Trophoblast cell (in vitro differentiated cells and primary cell): Measurements from ENCODE around the gene BCL11A.

Experiments used
- DNase-seq, 2 donors: peaks; one replicate each; pipeline ENCODE4 v3.0.0-alpha.2; 2016
- H2AFZ ChIP-seq: 2 replicates; pipeline ENCODE4 v1.6.1; 2013; ENCODE audit warnings: low read length, moderate library complexity, mild to moderate bottlenecking; ENCODE audit not compliant: insufficient read depth, poor library complexity
- H2AK5ac ChIP-seq: 2 replicates; pipeline ENCODE4 v1.6.1; 2013; ENCODE audit warnings: mild to moderate bottlenecking, low read length
- H2BK120ac ChIP-seq: 2 replicates; pipeline ENCODE4 v1.6.1; 2013; ENCODE audit warnings: low read length, mild to moderate bottlenecking, moderate library complexity; ENCODE audit not compliant: insufficient read depth, poor library complexity
- H2BK12ac ChIP-seq: 2 replicates; pipeline ENCODE4 v1.6.1; 2013; ENCODE audit warnings: mild to moderate bottlenecking, low read length, moderate library complexity
- H2BK5ac ChIP-seq: 2 replicates; pipeline ENCODE4 v1.6.1; 2013; ENCODE audit warnings: low read length, low read depth, moderate library complexity, mild to moderate bottlenecking; ENCODE audit not compliant: poor library complexity
- H3K14ac ChIP-seq: 2 replicates; pipeline ENCODE4 v1.6.1; 2013; ENCODE audit warnings: mild to moderate bottlenecking, low read length
- H3K18ac ChIP-seq: 2 replicates; pipeline ENCODE4 v1.6.1; 2013; ENCODE audit warnings: mild to moderate bottlenecking, low read length
- H3K23ac ChIP-seq: 2 replicates; pipeline ENCODE4 v1.6.1; 2013; ENCODE audit warnings: low read length
- H3K27ac ChIP-seq: 2 replicates; pipeline ENCODE4 v1.5.1; 2013; ENCODE audit warnings: low read depth, mild to moderate bottlenecking, inconsistent platforms, low read length, moderate library complexity
- H3K27me3 ChIP-seq: 2 replicates; pipeline ENCODE4 v1.6.1; 2013; ENCODE audit warnings: inconsistent platforms, mild to moderate bottlenecking, low read length, moderate library complexity; ENCODE audit not compliant: insufficient read depth
- H3K36me3 ChIP-seq, 2 experiments: 1 replicate in 1 of 2; 2 replicates in 1 of 2; pipeline ENCODE4 v1.6.1; 2013; ENCODE audit warnings: low read length in 2 of 2, mild to moderate bottlenecking in 2 of 2, moderate library complexity in 1 of 2; ENCODE audit not compliant: insufficient read depth in 2 of 2, control insufficient read depth in 1 of 2
- H3K4ac ChIP-seq: 2 replicates; pipeline ENCODE4 v1.6.1; 2013; ENCODE audit warnings: low read depth, mild to moderate bottlenecking, low read length, moderate library complexity
- H3K4me1 ChIP-seq, 2 experiments: 1 replicate in 1 of 2; 2 replicates in 1 of 2; pipeline ENCODE4 v1.6.1; 2013; ENCODE audit warnings: low read length in 2 of 2, mild to moderate bottlenecking in 2 of 2, moderate library complexity in 1 of 2; ENCODE audit not compliant: insufficient read depth in 2 of 2, control insufficient read depth in 1 of 2
- H3K4me2 ChIP-seq: 2 replicates; pipeline ENCODE4 v1.6.1; 2013; ENCODE audit warnings: inconsistent platforms, mild to moderate bottlenecking, low read length, moderate library complexity
- H3K4me3 ChIP-seq: 2 replicates; pipeline ENCODE4 v1.5.1; 2013; ENCODE audit warnings: mild to moderate bottlenecking, low read depth, low read length, inconsistent platforms
- H3K79me1 ChIP-seq: one replicate; pipeline ENCODE4 v1.6.1; 2013; ENCODE audit warnings: low read length
- H3K79me2 ChIP-seq: 2 replicates; pipeline ENCODE4 v1.6.1; 2013; ENCODE audit warnings: low read length, mild to moderate bottlenecking; ENCODE audit not compliant: control insufficient read depth, insufficient read depth, poor library complexity
- H3K9ac ChIP-seq: 2 replicates; pipeline ENCODE4 v1.6.1; 2013; ENCODE audit warnings: mild to moderate bottlenecking, low read length
- H3K9me3 ChIP-seq: 2 replicates; pipeline ENCODE4 v1.6.1; 2013; ENCODE audit warnings: low read depth, mild to moderate bottlenecking, control low read depth, inconsistent platforms, low read length; ENCODE audit not compliant: insufficient read depth
- H4K12ac ChIP-seq: 2 replicates; pipeline ENCODE4 v1.6.1; 2013; ENCODE audit warnings: low read depth, mild to moderate bottlenecking, low read length, moderate library complexity
- H4K8ac ChIP-seq: 2 replicates; pipeline ENCODE4 v1.6.1; 2013; ENCODE audit warnings: low read depth, mild to moderate bottlenecking, low read length, moderate library complexity
- H4K91ac ChIP-seq: one replicate; pipeline ENCODE4 v1.6.1; 2013; ENCODE audit warnings: low read depth, mild to moderate bottlenecking, low read length, moderate library complexity
- whole genome bisulfite sequencing: extraction: QIAGEN DNeasy Blood & Tissue Kit; methylation state at CpG from one replicate; pipeline ENCODE4 v1.1.7; 2013; ENCODE audit warnings: missing lambda C conversion rate; ENCODE audit not compliant: insufficient read length, insufficient coverage; ENCODE audit errors: extremely low coverage; 5-methylcytosine and 5-hydroxymethylcytosine counted together

The BCL11A gene

GRCh38 chr2:60517446-60517845, 36.0 kb downstream of the BCL11A start:
- Histone ChIP-seq H3K27ac (peak overlapping the region; percentile 33), H3K36me3 (peaks cover 3 to 7% of the 10 kb centered on the region in 2 experiments), H3K23ac (peak overlapping the region; percentile 27), H3K4me3 (no peak overlapping the region), H3K14ac (peak overlapping the region; percentile 11), H2AK5ac (peak overlapping the region; percentile 22), H3K4me2 (no peak overlapping the region), H4K8ac (peak overlapping the region; percentile 43), H2BK120ac (no peak overlapping the region), H4K91ac (no peak overlapping the region), H4K12ac (no peak overlapping the region), H3K9me3 (no peaks in the 10 kb centered on the region), H3K4ac (no peak overlapping the region), H3K79me1 (peaks cover 8% of the 10 kb centered on the region), H3K27me3 (no peaks in the 10 kb centered on the region), H2BK5ac (peak overlapping the region; percentile 21), H3K9ac (no peak overlapping the region), H3K4me1 (peaks cover 17 to 21% of the 10 kb centered on the region in 2 experiments), H3K18ac (peak overlapping the region; percentile 29), H2BK12ac (peak overlapping the region; percentile 18), H2AFZ (no peak overlapping the region), H3K79me2 (no peaks in the 10 kb centered on the region)
- peak; percentile 77 to 82 for DNase-seq
- WGBS = no CpG with 5 or more reads among the region's 4 CpGs

GRCh38 chr2:60516826-60517225, 36.6 kb downstream of the BCL11A start:
- Histone ChIP-seq H3K79me1 (peaks cover 8% of the 10 kb centered on the region), H2BK120ac (no peak overlapping the region), H2BK12ac (no peak overlapping the region), H3K27me3 (no peaks in the 10 kb centered on the region), H3K4ac (no peak overlapping the region), H3K36me3 (peaks cover 3 to 6% of the 10 kb centered on the region in 2 experiments), H3K4me1 (peaks cover 17 to 21% of the 10 kb centered on the region in 2 experiments), H3K14ac (peak overlapping the region; percentile 11), H2AFZ (no peak overlapping the region), H4K8ac (no peak overlapping the region), H3K4me3 (no peak overlapping the region), H3K9me3 (no peaks in the 10 kb centered on the region), H3K9ac (no peak overlapping the region), H3K27ac (peak overlapping the region; percentile 33), H4K91ac (no peak overlapping the region), H2AK5ac (peak overlapping the region; percentile 22), H3K23ac (no peak overlapping the region), H3K4me2 (no peak overlapping the region), H4K12ac (no peak overlapping the region), H3K79me2 (no peaks in the 10 kb centered on the region), H3K18ac (peak overlapping the region; percentile 29), H2BK5ac (peak overlapping the region; percentile 21)
- DNase-seq = peak; percentile 17 to 81
- 100% methylated on average over 1 of the region's 4 CpGs for WGBS

GRCh38 chr2:60516383-60516811, 37.1 kb downstream of the BCL11A start:
- Histone ChIP-seq H3K4me3 (no peak overlapping the region), H3K36me3 (peaks cover 3 to 6% of the 10 kb centered on the region in 2 experiments), H3K4me1 (peaks cover 17 to 21% of the 10 kb centered on the region in 2 experiments), H2AFZ (no peak overlapping the region), H3K79me1 (peaks cover 8% of the 10 kb centered on the region), H3K18ac (peak overlapping the region; percentile 71), H3K14ac (no peak overlapping the region), H2AK5ac (peak overlapping the region; percentile 66), H2BK12ac (peak overlapping the region; percentile 41), H2BK5ac (no peak overlapping the region), H4K8ac (peak overlapping the region; percentile 58), H4K12ac (no peak overlapping the region), H3K23ac (no peak overlapping the region), H3K27ac (peak overlapping the region; percentile 51), H3K27me3 (no peaks in the 10 kb centered on the region), H3K4me2 (no peak overlapping the region), H3K4ac (peak overlapping the region; percentile 56), H2BK120ac (peak overlapping the region; percentile 30), H3K79me2 (no peaks in the 10 kb centered on the region), H4K91ac (peak overlapping the region; percentile 70), H3K9me3 (no peaks in the 10 kb centered on the region), H3K9ac (no peak overlapping the region)
- DNase-seq = peak; percentile 50 to 86
- no CpG with 5 or more reads among the region's 6 CpGs for WGBS

- H3K4me2 ChIP-seq = no peak overlapping the region
- H3K4ac ChIP-seq = no peak overlapping the region
- H3K4me1 ChIP-seq = peaks cover 17 to 21% of the 10 kb centered on the region in 2 experiments
- peaks cover 3 to 9% of the 10 kb centered on the region in 2 experiments for H3K36me3 ChIP-seq
- no peaks in the 10 kb centered on the region for H3K27me3 ChIP-seq
- WGBS = no CpG with 5 or more reads among the region's 7 CpGs
- no peak overlapping the region for H3K14ac ChIP-seq
- H3K27ac ChIP-seq = no peak overlapping the region
- H3K9ac ChIP-seq = no peak overlapping the region
- no peak overlapping the region for H4K12ac ChIP-seq
- peak overlapping the region; percentile 42 for H4K91ac ChIP-seq
- no peak overlapping the region for H2BK120ac ChIP-seq
- H3K79me2 ChIP-seq = no peaks in the 10 kb centered on the region
- H2BK12ac ChIP-seq = no peak overlapping the region
- peak overlapping the region; percentile 3 for H3K18ac ChIP-seq
- peak; percentile 70 to 78 for DNase-seq
- H2BK5ac ChIP-seq = peak overlapping the region; percentile 38
- H3K79me1 ChIP-seq = peaks cover 8% of the 10 kb centered on the region
- no peak overlapping the region for H3K4me3 ChIP-seq
- H3K23ac ChIP-seq = no peak overlapping the region
- no peak overlapping the region for H2AK5ac ChIP-seq
- H2AFZ ChIP-seq = no peak overlapping the region
- H3K9me3 ChIP-seq = no peaks in the 10 kb centered on the region
- no peak overlapping the region for H4K8ac ChIP-seq
These were observed 37.7 kb downstream of the BCL11A start for GRCh38 chr2:60515721-60516226.
